Measurements from ENCODE around the gene TREML2.

TREML2 gene

GRCh38 chr6:41147917-41148316 lies 53.0 kb downstream of the TREML2 start:
- no peak for DNase-seq (ENCODE audit: low spot score)

All from GM03348 (cell line).